GM21723 (cell line): Measurements from ENCODE around the gene PROB1.

Experiments used
- ATAC-seq: cut with Tn5 transposase; IDR thresholded peaks from one replicate; pipeline ENCODE4 v1.9.1; 2021; ENCODE audit warnings: mild to moderate bottlenecking, moderate library complexity; ENCODE audit not compliant: unreplicated experiment

PROB1 gene

DNA sequence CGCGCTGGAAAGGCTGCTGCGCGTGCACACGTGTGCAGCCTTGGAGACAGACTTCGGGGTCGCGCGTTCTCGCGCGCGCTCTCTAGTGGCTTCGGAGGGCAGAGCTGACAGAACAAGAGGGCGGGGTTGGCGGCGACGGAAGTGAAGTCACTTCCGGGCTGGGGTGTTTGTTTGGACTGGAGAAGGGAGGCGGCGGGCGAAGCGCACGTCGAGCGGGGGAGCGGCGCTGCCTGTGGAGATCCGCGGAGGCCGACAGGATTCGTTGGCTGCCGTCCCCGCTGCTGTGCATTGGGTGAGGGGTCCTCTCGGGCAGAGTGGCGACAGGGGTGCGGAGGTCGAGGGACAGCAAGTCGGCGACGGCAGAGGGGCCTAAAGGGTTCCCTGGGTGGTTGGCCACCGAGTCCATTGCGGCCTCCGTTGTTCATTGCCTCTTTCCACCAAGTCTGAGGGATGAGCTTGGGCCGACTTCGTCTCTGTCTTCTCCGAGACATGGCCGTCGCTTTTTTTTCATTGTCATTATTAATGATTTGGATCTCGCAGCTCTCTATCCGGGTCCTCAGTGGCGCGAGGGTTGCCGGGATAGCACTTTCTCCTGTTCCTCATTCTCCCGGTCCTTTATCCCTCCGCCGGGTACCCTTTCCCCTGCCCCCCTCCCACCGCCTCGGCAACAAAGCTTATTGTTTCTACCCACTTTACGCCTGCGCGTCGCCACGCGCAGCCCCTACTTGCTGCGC lies 53.0 kb downstream of the PROB1 start, which contains the start of gene PAIP2:
TSS of gene PAIP2 (plus strand) at position 166 of the 734 bp plus-strand sequence. CDS start 21,931 bp downstream, outside the sequence.
- peak; percentile 94 for ATAC-seq

DNA sequence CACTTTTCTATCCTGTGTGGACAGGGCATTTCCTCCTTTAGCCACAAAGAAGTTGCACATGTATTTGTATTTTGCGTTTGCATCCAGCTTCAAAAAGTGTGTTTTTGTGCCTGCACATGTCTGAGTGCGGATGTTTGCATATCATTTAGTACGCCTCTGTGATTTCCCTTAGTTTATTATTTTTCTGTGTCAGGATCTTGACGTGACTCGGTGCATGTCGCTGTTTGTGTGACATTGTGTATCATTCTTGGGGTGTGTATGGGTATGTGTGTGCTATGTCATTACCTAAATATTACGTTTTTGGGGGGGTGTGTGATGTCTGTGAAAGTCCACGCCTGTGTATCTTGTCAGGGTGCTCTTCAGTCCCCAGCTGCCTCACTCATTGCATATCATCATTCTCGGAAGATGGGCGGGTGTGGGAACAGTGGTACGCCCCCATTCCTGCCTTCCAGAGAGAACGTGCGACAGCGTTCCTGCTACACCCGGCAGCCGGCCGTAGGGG lies 53.7 kb downstream of the PROB1 start:
- no peak for ATAC-seq
